ENCODE data around the gene TBPL1.
A peak's percentile ranks its signal among the peaks of the same experiment; 100 is the strongest.
"Not testable (repeated sequence)": the region's sequence is repeated elsewhere in the genome, so short reads cannot be mapped to it uniquely, and the experiment has no call there.

TBPL1 gene

GRCh38 chr6:133953634-133954415 lies 801 bp downstream of the TBPL1 start:
- DNase-seq (ENCODE audit: low spot score) (no peak), FAIRE-seq (no peak)

GRCh38 chr6:133954657-133955576 lies 1.9 kb downstream of the TBPL1 start:
- FAIRE-seq (no peak), DNase-seq (ENCODE audit: low spot score) (no peak)

- no peak for FAIRE-seq
Observed at GRCh38 chr6:133955582-133956415, 2.8 kb downstream of the TBPL1 start.

DNA sequence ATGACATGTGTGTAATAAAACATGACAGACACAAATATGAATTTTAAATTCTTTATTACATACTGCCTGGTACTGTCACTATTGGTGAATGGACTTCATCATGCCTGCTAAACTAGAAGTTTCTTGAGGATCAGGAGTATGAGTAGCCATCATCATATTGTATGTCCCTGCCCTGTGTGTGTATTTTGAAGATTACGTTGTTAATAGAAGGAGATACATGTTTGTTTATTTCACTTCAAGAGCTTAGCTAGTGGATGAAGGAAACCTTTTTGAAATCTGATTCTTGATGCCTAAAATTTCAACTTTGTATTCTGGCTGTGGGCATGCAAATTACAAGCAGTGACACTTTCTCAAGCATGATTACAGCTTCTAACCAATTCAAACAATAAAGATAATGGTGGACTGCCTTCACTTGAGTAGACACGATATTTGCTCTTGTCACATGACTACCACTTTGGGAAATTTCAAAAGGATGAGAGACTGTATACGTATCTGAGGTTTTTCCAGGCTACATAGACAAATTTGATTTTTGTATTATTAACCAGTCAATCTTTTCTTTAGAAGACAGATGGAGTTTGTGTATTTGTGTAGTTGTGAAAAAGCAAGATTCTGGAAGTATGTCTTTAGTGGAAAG lies 3.5 kb downstream of the TBPL1 start:
- FAIRE-seq (no peak), DNase-seq (ENCODE audit: low spot score) (no peak)

More at GRCh38 chr6:133955582-133956415, 2.8 kb downstream of the TBPL1 start:
- DNase-seq (ENCODE audit: low spot score), result no peak

DNA sequence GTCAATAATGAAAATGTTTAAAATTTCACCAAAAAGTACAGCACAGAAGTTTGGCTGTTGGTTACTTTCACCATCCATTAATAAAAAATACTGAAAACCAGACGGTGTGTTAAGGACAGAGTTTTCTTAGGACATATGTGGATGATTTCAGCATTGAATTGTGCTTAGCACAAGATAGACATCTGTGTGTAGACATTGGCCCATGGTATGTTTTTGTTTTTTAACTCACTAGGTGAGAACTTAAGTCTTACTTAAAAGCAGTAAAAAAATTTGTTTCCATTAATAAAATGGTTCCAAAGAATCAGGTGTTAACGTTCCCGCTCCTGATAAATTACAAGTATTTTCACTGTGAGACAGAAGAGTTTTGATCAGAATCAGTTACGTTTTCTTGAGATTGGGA lies 4.2 kb downstream of the TBPL1 start:
- no peak for FAIRE-seq

GRCh38 chr6:133957780-133958242 lies 4.8 kb downstream of the TBPL1 start:
- no peak for DNase-seq (ENCODE audit: low spot score)
- FAIRE-seq, result no peak

More for the DNA sequence above, 4.2 kb downstream of the TBPL1 start:
- DNase-seq (ENCODE audit: low spot score), result no peak

DNA sequence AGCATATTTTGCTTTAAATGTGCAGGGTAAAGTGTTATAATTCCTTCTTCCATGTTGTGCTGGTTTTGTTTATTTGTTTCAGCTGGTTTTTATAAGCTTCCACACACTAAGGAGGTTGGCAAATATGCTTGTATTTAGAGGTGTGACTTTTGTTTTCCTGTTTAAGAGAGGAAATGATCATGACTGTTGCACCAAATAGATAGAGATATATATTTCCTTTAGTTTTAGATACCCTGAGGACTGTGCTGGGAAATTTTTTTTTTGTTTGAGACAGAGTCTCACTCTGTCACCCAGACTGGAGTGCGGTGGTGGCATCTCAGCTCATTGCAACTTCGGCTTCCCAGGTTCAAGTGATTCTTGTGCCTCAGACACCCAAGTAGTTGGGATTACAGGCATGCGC lies 5.8 kb downstream of the TBPL1 start:
- DNase-seq (ENCODE audit: low spot score) (no peak), FAIRE-seq (no peak)

GRCh38 chr6:133959667-133960368 lies 6.8 kb downstream of the TBPL1 start:
- DNase-seq (ENCODE audit: low spot score) (no peak), FAIRE-seq (no peak)

GRCh38 chr6:133961831-133962230 lies 8.8 kb downstream of the TBPL1 start:
- FAIRE-seq (no peak), DNase-seq (ENCODE audit: low spot score) (no peak)

- FAIRE-seq (no peak), DNase-seq (ENCODE audit: low spot score) (peak; percentile 38)
Observed at GRCh38 chr6:133964052-133964451, 11.0 kb downstream of the TBPL1 start.

- no peak for FAIRE-seq
- DNase-seq (ENCODE audit: low spot score), result no peak
Observed at GRCh38 chr6:133964702-133965101, 11.7 kb downstream of the TBPL1 start.

GRCh38 chr6:133965817-133966360 lies 12.9 kb downstream of the TBPL1 start:
- no peak for DNase-seq (ENCODE audit: low spot score)
- no peak for FAIRE-seq

DNA sequence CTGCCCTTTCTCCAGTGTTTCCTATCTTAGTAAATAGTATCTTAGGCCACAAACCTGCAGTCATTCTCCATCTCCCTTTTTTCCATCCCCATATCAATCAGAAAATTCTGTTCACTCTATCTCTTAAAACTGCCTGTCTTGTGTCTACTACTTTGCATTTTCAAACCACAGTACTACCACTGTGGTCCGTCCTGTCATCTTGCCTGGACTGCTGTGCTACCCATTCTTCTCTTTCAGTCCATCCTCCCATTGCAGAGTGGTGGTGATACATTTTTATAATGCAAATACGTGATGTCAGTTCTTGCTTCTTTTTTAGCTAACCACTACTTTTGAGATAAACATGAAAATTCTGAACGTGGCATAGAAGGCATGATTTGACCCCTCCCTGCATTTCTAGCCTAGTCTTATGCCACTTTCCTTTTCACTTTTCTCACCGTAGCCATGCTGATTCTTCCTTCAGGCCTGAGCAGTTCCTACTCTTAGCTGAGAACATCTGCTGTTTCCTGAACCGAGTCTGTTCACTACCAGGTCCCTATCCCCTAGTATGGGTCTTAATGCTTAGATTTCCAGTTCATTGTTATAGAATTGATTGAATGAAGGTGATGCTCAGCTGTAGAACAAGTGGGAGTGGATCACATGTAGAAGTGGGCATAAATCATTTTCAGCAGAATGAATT lies 13.8 kb downstream of the TBPL1 start:
- no peak for FAIRE-seq

GRCh38 chr6:133967347-133967746 lies 14.3 kb downstream of the TBPL1 start:
- no peak for FAIRE-seq

More for the DNA sequence above, 13.8 kb downstream of the TBPL1 start:
- no peak for DNase-seq (ENCODE audit: low spot score)

DNA sequence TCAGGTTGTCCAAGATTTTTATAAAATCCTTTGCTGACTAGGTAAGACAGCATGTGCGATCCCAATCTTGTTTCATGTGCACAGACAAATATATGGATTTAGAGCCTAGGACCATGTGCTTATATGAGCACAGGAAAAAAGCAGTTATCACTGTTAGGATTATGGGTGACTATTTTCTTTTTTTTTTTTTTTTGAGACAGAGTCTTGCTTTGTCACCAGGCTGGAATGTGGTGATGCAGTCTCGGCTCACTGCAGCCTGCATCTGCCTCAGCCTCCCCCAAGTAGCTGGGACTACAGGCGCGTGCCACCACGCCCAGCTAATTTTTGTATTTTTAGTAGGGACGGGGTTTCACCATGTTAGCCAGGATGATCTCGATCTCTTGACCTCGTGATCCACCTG lies 14.8 kb downstream of the TBPL1 start:
- peak; percentile 49 for DNase-seq (ENCODE audit: low spot score)
- FAIRE-seq, result not testable (repeated sequence)

More at GRCh38 chr6:133967347-133967746, 14.3 kb downstream of the TBPL1 start:
- no peak for DNase-seq (ENCODE audit: low spot score)

- DNase-seq (ENCODE audit: low spot score) (no peak), FAIRE-seq (no peak)
Observed at GRCh38 chr6:133969285-133969920, 16.4 kb downstream of the TBPL1 start.

DNA sequence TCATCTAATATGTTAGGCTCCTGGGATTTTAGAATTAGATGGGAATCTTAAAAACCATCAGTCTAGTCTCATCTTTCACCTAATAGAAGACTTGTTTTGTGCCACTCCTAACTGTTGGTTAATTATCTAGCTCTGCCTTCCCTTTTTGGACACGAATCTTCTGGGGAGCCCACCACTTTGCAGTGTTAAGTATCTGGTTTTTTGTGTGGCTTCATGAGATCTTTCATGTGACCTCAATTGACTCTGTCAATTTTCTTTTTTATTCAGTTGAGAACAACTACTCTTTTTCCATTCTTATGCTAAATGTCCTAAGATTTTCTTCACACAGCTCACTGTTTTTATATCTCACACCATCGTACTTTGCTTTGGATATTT lies 16.9 kb downstream of the TBPL1 start:
- DNase-seq (ENCODE audit: low spot score) (no peak), FAIRE-seq (no peak)

GRCh38 chr6:133971861-133972260 lies 18.8 kb downstream of the TBPL1 start:
- FAIRE-seq, result no peak

DNA sequence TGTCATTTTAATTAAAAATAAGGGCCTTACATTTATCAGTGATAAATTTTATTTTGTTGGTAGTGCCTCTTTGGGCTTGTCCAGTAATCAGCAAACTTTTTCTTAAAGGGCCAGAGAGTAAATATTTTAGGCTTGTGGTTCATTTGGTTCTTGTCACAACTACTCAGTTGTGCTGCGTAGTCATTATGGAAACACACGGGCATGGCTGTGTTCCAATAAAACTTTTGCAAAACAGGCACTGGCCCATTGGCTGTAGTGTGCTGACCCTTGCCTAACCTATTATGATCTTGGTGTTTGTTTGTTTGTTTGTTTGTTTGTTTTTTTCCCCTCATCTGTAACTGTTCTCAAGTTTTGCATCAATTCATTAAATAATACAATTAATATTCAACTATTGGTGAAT lies 19.4 kb downstream of the TBPL1 start:
- FAIRE-seq (no peak), DNase-seq (ENCODE audit: low spot score) (no peak)

More at GRCh38 chr6:133971861-133972260, 18.8 kb downstream of the TBPL1 start:
- no peak for DNase-seq (ENCODE audit: low spot score)

Data from urothelium cell line (cell line).